ENCODE data around the gene ARHGEF4. TPM values are rescaled to one million over a fixed set of nuclear protein-coding genes. Genes with fewer than 3 reads are reported as not detected.

ARHGEF4 gene
- total and polyA plus RNA-seq, 2 experiments from 2014 or later: 4.6 to 16.6 TPM

- H3K4me3 Mint-ChIP-seq: no peak overlapping the region
- no peaks in the 10 kb centered on the region for H3K36me3 Mint-ChIP-seq (ENCODE audit: low read depth)
- Histone ChIP-seq H2AFZ (no peak overlapping the region), H3K27me3 (ENCODE audit: insufficient read depth) (no peaks in the 10 kb centered on the region), H3K9me2 (ENCODE audit: insufficient read depth) (no peaks in the 10 kb centered on the region), H3K79me2 (replicated peaks; ENCODE audit: insufficient read depth) (no peaks in the 10 kb centered on the region), H4K20me1 (replicated peaks; ENCODE audit: insufficient read depth) (no peaks in the 10 kb centered on the region), H3K4me1 (ENCODE audit: insufficient read depth) (no peaks in the 10 kb centered on the region), H3F3A (replicated peaks; ENCODE audit: low read depth) (no peaks in the 10 kb centered on the region), H3K4me3 (no peak overlapping the region), H3K4me2 (no peak overlapping the region), H3K27ac (ENCODE audit: low read depth) (no peak overlapping the region), H3K36me3 (ENCODE audit: insufficient read depth) (no peaks in the 10 kb centered on the region)
- H3K4me1 Mint-ChIP-seq: no peaks in the 10 kb centered on the region
- H3K27ac Mint-ChIP-seq: no peak overlapping the region
- TF ChIP-seq POLR2AphosphoS5 (IDR thresholded peaks at IDR 0.05; ENCODE audit: low read depth) (no peak), ZNF114 (CRISPR knock-in tag; IDR thresholded peaks at IDR 0.05) (no peak), ZNF331 (CRISPR knock-in tag; IDR thresholded peaks at IDR 0.05; ENCODE audit: low read depth) (no peak), CTCF (conservative IDR thresholded peaks at IDR 0.05; ENCODE audit: low read depth in 2 of 2) (no peak), EZH2phosphoT487 (IDR thresholded peaks at IDR 0.05; ENCODE audit: unreplicated experiment) (no peak), ZNF462 (CRISPR knock-in tag; IDR thresholded peaks at IDR 0.05) (no peak), EZH2 (IDR thresholded peaks at IDR 0.05; ENCODE audit: low read depth, unreplicated experiment) (no peak), ETS1 (IDR thresholded peaks at IDR 0.05) (no peak), NANOG (IDR thresholded peaks at IDR 0.05; ENCODE audit: borderline replicate concordance) (no peak), CREB1 (CRISPR knock-in tag; IDR thresholded peaks at IDR 0.05; ENCODE audit: low read depth) (no peak), REST (IDR thresholded peaks at IDR 0.05; ENCODE audit: unreplicated experiment) (no peak), JUNB (IDR thresholded peaks at IDR 0.05; ENCODE audit: unreplicated experiment) (no peak), STAT1 (IDR thresholded peaks at IDR 0.05; ENCODE audit: unreplicated experiment) (no peak)
- H3K9me3 Mint-ChIP-seq: peaks cover 7% of the 10 kb centered on the region; the same call in 2 of the 3 replicates
- DNase-seq (ENCODE audit: low spot score) (no peak), ATAC-seq (peak; percentile 41)
- peaks cover 3% of the 10 kb centered on the region for H3K27me3 Mint-ChIP-seq (ENCODE audit: insufficient read depth, low read depth, poor library complexity)
These were observed 36.0 kb downstream of the ARHGEF4 start for GRCh38 chr2:130872741-130873125.

All from GM23338 (cell line).